Inferior parietal cortex (tissue), 1 donor: Measurements from ENCODE around the gene GRAP.

ENCODE experiments used
- DNase-seq: peaks from one replicate; pipeline ENCODE4 v3.0.0-alpha.2; 2016; ENCODE audit errors: extremely low spot score

GRAP gene

DNA sequence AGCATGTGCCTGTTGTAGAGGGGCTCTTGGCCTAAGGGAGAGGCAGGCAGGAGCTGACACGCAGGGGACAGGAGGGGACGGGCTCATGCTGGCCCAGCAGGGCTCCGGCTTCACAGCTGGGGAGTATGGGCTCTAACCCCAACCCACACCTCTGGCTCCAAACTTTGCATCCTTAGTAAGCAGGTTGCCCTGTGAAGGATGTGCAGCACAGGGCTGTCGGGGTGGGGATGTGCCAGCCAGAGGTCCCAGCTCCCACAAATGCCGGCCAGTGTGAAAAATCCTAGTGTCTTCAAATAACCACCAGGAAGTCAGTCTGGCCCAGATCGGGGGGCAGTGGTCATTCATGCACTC, 28.2 kb downstream of the GRAP start:
- no peak for DNase-seq

- DNase-seq, result no peak
Observed at GRCh38 chr17:19017804-19018599, 28.8 kb downstream of the GRAP start.

- no peak for DNase-seq
Observed at GRCh38 chr17:19017401-19017800, 29.4 kb downstream of the GRAP start.

DNA sequence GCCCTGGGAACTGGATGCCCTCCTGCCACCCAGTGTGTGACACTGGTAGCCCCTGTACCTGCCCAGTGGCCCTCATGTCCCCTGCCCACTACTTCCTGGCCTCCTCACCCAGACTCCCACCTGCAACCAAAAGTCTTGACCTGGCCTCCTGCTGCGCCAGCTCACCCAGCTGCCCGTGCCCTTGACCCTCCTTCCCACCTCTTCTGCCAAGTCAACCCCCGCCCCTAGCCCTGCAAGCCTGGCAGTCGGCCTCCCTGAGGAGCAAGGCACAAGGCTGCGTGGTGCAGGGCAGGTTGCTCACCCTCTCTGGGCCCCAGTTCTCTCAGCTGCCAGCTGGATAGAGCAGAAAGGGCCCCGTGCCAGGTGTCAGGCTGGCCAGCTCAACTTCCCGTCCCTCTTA, 29.9 kb downstream of the GRAP start:
- DNase-seq, result no peak

DNA sequence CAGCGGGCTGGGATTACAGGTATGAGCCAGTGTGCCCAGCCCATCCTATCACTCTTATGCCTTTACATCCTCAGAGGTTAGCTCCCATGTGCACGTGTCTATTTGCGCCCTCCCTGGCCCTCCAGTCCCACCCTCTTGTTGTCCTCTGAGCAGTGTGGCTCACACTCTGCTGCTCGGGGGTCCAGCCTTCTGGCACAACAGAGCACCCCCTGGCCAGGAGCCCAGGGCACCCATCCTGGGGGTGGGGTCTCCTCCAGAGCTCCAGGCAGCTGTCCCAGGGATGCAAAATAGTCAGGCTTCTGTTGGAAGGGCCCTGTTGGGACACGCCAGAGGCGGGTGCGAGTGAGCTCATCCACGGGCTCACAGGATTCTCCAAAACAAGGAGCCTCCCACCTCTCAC, 30.5 kb downstream of the GRAP start:
- no peak for DNase-seq

- DNase-seq, result no peak
Observed at GRCh38 chr17:19015428-19015827, 31.3 kb downstream of the GRAP start.

GRCh38 chr17:19014628-19015215, 32.0 kb downstream of the GRAP start:
- no peak for DNase-seq

- peak; percentile 4 for DNase-seq
Observed at GRCh38 chr17:19013806-19014627, 32.7 kb downstream of the GRAP start.

GRCh38 chr17:19013226-19013625, 33.5 kb downstream of the GRAP start:
- no peak for DNase-seq

GRCh38 chr17:19012171-19013080, 34.3 kb downstream of the GRAP start:
- DNase-seq, result no peak

DNA sequence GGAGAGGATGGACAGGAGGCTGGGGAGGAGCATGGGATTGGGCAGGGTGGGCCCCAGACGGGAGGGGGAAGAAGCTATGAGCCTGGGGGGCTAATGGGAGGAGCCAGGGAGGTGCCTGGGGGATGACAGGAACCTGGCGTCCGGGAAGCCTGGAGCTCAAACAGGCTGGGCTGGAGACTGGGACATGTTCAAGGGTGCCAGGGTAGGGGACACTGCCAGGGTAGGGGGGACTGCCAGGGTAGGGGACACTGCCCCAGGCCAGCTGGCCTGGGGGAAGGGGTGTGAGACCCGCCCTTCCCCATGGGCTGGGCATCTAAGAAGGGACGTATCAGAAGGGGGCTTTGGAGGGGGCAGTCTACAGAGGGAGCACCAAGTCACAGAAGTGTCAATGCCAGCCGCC, 35.2 kb downstream of the GRAP start:
- no peak for DNase-seq

- DNase-seq, result no peak
Observed at GRCh38 chr17:19010729-19011505, 35.8 kb downstream of the GRAP start.

GRCh38 chr17:19009970-19010369, 36.8 kb downstream of the GRAP start:
- DNase-seq, result no peak

DNA sequence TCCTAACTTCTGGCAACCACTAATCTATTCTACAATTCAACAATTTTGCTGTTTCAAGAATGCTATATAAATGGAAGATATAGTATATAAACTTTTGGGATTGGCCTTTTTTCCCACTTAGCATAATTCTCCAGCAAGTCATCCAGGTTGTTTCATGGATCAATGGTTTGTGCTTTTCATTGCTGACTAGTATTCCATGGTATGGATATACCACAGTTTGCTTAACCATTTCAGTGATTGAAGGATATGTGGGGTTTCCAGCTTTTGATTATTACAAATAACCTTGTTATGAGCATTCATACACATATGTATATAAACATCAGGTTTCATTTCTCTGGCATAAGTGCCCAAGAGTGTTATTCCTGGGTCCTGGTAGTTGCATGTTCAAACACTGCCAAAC, 40.1 kb downstream of the GRAP start:
- DNase-seq, result no peak

DNA sequence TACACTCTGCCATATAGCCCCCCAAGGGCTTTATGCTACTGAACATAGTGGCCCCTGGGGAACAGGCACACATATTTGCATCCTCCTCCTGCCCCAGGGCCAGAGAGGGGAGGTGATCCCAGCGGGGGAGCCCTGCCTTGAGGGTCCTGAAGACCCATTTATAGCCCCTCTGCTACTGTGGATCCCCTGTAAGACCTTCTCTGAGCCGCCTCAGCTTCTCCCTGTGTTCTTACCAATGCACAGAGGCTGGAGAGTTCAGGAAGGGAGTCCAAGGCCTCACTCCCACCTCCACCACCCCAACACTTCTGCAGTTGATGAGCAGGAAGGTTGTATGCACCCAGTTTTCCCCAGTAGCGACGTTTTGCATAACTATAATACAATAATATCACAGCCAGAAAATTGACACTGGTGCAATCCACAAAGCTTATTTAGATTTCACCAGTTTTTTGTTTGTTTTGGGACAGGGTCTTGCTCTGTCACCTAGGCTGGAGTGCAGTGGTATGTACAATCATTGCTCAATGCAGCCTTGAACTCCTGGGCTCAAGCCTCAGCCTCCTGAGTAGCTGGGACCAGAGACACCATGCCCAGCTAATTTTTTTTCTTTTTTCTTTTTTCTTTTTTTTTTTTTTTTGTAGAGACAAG, 40.8 kb downstream of the GRAP start:
- no peak for DNase-seq

DNA sequence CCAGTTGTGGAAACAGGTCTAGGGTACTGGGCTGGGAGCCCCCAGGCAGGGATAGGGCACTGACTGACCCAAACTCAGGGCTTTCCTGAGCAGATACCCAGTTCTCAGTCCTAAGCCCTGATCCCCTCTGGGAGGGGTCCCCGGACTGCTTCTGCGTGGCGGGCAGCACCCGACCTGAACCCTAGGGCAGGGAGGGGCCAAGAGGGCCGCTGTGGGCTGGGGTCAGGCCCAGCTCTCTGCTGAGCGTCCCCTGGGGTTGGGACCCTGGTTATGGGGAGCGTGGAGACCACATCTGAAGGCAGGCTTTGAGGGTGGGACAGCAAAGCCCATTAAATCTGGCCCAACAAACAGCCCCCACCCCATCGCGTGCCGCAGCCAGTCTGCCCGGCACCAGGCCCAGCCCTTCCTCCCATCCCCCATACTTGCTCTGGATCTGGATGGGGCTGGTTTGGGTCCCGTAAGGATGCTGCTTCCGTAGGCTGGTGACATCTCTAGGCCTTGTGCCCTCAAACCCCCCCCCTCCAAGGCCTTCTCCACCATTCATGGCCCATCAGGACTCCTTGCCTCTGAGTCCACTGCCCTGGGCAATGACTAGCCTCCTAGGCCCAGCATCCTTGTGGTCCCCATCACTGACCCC, 41.5 kb downstream of the GRAP start:
- DNase-seq, result no peak

DNA sequence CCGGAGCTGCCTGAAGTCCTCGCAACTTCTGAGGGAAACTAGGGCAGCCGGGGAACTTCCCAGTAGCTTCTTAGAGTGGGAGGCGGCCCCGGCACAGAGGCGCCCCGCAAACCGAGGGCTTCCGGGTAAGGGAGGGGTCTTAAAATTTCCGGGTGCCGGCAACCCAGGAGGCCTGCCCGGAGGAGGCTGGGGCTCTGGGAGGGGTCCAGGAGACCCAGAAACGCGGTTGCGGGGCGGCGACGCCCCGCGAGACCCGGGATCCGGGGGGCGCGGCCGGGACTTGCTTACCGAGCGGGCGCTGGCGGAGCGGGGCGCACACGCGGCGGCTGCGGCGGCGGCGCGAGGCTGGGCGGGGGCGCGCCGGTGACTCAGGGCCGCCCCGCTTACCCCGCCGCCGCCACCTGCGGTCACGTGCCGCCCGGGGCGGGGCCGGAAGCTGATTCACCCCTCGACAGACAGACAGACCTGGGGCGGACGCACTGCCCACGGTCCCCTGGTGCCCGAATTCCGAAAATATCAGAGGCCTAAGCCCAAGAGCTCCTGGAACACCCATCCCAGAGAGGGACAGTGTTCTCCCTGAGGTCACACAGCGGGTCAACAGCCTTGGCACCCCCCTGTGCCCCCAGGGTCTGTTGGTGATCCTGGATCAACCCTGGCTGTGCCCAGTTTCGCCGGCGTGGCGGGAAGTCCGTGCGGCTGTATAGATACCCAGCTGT, 42.2 kb downstream of the GRAP start, which contains the start of gene FAM83G:
Gene FAM83G, minus strand, starts transcription at position 344 of the 716 bp plus-strand sequence. CDS start 723 bp downstream, outside the sequence.
- DNase-seq, result no peak

- no peak for DNase-seq
Observed at GRCh38 chr17:19003543-19004420, 43.0 kb downstream of the GRAP start.
